ENCODE measurements around the gene PCLO. TPM values are rescaled to one million over a fixed set of nuclear protein-coding genes. Genes with fewer than 3 reads are reported as not detected.

PCLO gene
- total and polyA plus RNA-seq, 2 of the 8 experiments (the other 6 are each of a cell fraction or from before 2014, with no cell fraction given) = 1.5 to 3.2 TPM

DNA sequence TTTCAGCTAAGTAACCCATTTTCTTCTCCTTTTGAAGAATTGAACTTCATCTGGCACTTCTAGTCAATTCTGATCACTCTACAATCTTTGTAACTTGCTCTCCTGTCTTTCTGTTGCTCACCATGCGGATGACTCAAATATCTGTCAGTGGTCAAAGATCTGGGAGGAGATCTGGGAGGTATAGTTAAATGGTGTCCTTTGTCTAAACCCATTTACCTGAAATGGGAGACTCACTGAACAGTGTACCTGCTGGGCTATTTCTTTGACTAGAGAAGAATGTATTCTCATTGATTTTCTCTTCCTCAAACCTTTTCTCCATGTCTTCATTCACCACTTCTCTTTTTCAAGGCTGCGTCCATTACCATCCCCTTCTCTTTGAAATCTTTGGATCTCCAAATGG lies 42.0 kb upstream of the PCLO start:
- no peaks in the 10 kb centered on the region for H3K79me1 ChIP-seq (ENCODE audit: low read depth, low read length)
- 97% methylated on average over 2 of the region's 2 CpGs; no CpG with 5 or more reads in 1 of the 2 experiments for WGBS, 2 experiments (ENCODE audit: extremely low coverage in 1 of 2, insufficient coverage in 1 of 2, insufficient read length in 1 of 2, insufficient replicate concordance in 2 of 2, low coverage in 1 of 2, low lambda C conversion rate in 2 of 2, missing lambda C conversion rate in 1 of 2)
- no peaks in the 10 kb centered on the region for H3K23me2 ChIP-seq (ENCODE audit: low read depth, low read length)
- H2BK12ac ChIP-seq (ENCODE audit: low read depth, low read length) = no peak overlapping the region
- no peaks in the 10 kb centered on the region for H3K79me2 ChIP-seq (ENCODE audit: control insufficient read depth in 1 of 2, insufficient read depth in 2 of 2, low read length in 2 of 2)
- H3K4me1 ChIP-seq (replicated peaks in 1 of 4; ENCODE audit: control insufficient read depth in 3 of 4, insufficient read depth in 4 of 4, low read length in 3 of 4) = no peaks in the 10 kb centered on the region; a peak in 2 of 7 replicates
- H3K36me3 ChIP-seq (ENCODE audit: control insufficient read depth in 2 of 4, insufficient read depth in 4 of 4, low read length in 3 of 4) = no peaks in the 10 kb centered on the region
- H3K4ac ChIP-seq (replicated peaks; ENCODE audit: insufficient read length, low read depth, low read length) = no peak overlapping the region
- no peak overlapping the region for H3K14ac ChIP-seq (ENCODE audit: insufficient read length)
- H3K27me3 ChIP-seq (replicated peaks in 1 of 4; ENCODE audit: control insufficient read depth in 3 of 4, extremely low read depth in 1 of 4, insufficient read depth in 3 of 4, low read length in 3 of 4) = no peaks in the 10 kb centered on the region
- ChIA-PET POLR2A (ENCODE audit: partially characterized antibody) (no interaction called here), CTCF (ENCODE audit: partially characterized antibody) (no interaction called here)
- H2AK5ac ChIP-seq (ENCODE audit: low read depth, low read length) = no peak overlapping the region
- H2BK5ac ChIP-seq (ENCODE audit: low read depth, low read length) = no peak overlapping the region
- H2BK120ac ChIP-seq (replicated peaks; ENCODE audit: low read depth, low read length) = no peak overlapping the region
- no peak for FAIRE-seq
- no peak overlapping the region for H2AFZ ChIP-seq (ENCODE audit: low read length)
- H2BK20ac ChIP-seq (ENCODE audit: low read length) = no peak overlapping the region
- H4K5ac ChIP-seq (ENCODE audit: insufficient read length, low read depth, low read length) = no peak overlapping the region
- no peak overlapping the region for H3K4me3 ChIP-seq (ENCODE audit: extremely low read depth in 1 of 4, insufficient read depth in 2 of 4, low read depth in 3 of 4, low read length in 4 of 4)
- H2BK15ac ChIP-seq (ENCODE audit: low read length) = no peak overlapping the region
- H4K8ac ChIP-seq (ENCODE audit: extremely low read depth, insufficient read depth, low read length) = no peak overlapping the region
- no peak overlapping the region for H3K18ac ChIP-seq (ENCODE audit: extremely low read depth, low read length)
- no peak overlapping the region for H3K56ac ChIP-seq (replicated peaks; ENCODE audit: insufficient read length, low read depth, low read length)
- no peaks in the 10 kb centered on the region for H4K20me1 ChIP-seq (replicated peaks in 1 of 2; ENCODE audit: control insufficient read depth in 1 of 2, insufficient read depth in 2 of 2, low read length in 2 of 2)
- no peak for DNase-seq (ENCODE audit: low read depth in 1 of 2, low spot score in 2 of 2)
- no peak overlapping the region for H4K91ac ChIP-seq (replicated peaks; ENCODE audit: insufficient read length, low read length)
- H3K4me2 ChIP-seq (ENCODE audit: insufficient read depth in 1 of 2, low read depth in 2 of 2, low read length in 2 of 2) = no peak overlapping the region
- no peaks in the 10 kb centered on the region for H3K9me3 ChIP-seq (ENCODE audit: insufficient read depth in 2 of 2, low read depth in 1 of 2, low read length in 1 of 2)
- H3K9ac ChIP-seq (replicated peaks in 1 of 4; ENCODE audit: extremely low read depth in 1 of 4, low read depth in 3 of 4, low read length in 3 of 4) = no peak overlapping the region
- H3K27ac ChIP-seq (ENCODE audit: low read depth, low read length) = no peak overlapping the region
- no peak overlapping the region for H3K23ac ChIP-seq (ENCODE audit: insufficient read length)
- TF ChIP-seq FOSL1 (IDR thresholded peaks at IDR 0.05; ENCODE audit: insufficient read depth, low read depth, low read length) = no peak
- no peak for TF ChIP-seq RFX5 (IDR thresholded peaks at IDR 0.05; ENCODE audit: borderline replicate concordance, low read depth, low read length)
- TF ChIP-seq EP300 (IDR thresholded peaks at IDR 0.05; ENCODE audit: borderline replicate concordance in 1 of 2, low read depth in 2 of 2, low read length in 2 of 2) = no peak
- no peak for TF ChIP-seq ZNF274 (IDR thresholded peaks at IDR 0.05; ENCODE audit: borderline replicate concordance, extremely low read depth, low read length)
- no peak for TF ChIP-seq SP2 (IDR thresholded peaks at IDR 0.05; ENCODE audit: low read length)
- TF ChIP-seq SP4 (IDR thresholded peaks at IDR 0.05; ENCODE audit: low read length) = no peak
- no peak for TF ChIP-seq SAP30 (IDR thresholded peaks at IDR 0.05; ENCODE audit: insufficient read depth, insufficient replicate concordance, low read length)
- no peak for TF ChIP-seq YY1 (IDR thresholded peaks at IDR 0.05; ENCODE audit: low read depth, low read length)
- TF ChIP-seq MAFK (IDR thresholded peaks at IDR 0.05; ENCODE audit: low read depth, low read length) = no peak
- TF ChIP-seq SRF (IDR thresholded peaks at IDR 0.05; ENCODE audit: low read depth, low read length) = no peak
- no peak for TF ChIP-seq CEBPB (IDR thresholded peaks at IDR 0.05; ENCODE audit: low read depth, low read length)
- no peak for TF ChIP-seq BCL11A (IDR thresholded peaks at IDR 0.05; ENCODE audit: low read depth in 2 of 2, low read length in 2 of 2)
- TF ChIP-seq BRCA1 (IDR thresholded peaks at IDR 0.05; ENCODE audit: low read depth, low read length) = no peak
- TF ChIP-seq SIN3A (conservative IDR thresholded peaks at IDR 0.05 in 1 of 2, IDR thresholded peaks at IDR 0.05 in 1 of 2; ENCODE audit: low read depth in 1 of 2, low read length in 2 of 2) = no peak
- no peak for TF ChIP-seq RAD21 (IDR thresholded peaks at IDR 0.05 in 1 of 2, conservative IDR thresholded peaks at IDR 0.05 in 1 of 2; ENCODE audit: low read depth in 2 of 2, low read length in 2 of 2)
